Measurements from ENCODE around the gene CCDC107. TPM values are rescaled to one million over a fixed set of nuclear protein-coding genes. Genes with fewer than 3 reads are reported as not detected.
A peak's percentile ranks its signal among the peaks of the same experiment; 100 is the strongest.

CCDC107 gene
- total and polyA plus RNA-seq, 2 of the 13 experiments (the other 11 are each of a cell fraction or from before 2014, with no cell fraction given), result 7.1 to 15.2 TPM

- TF ChIP-seq ARID3A (IDR thresholded peaks at IDR 0.05; ENCODE audit: low read depth, low read length), result peak; percentile 53; the same call in 1 of the 2 replicates
- TF ChIP-seq FIP1L1 (IDR thresholded peaks at IDR 0.05; ENCODE audit: borderline replicate concordance, insufficient read depth, low read depth, low read length), result no peak
- no peak for TF ChIP-seq ZNF263 (CRISPR knock-in tag; IDR thresholded peaks at IDR 0.05)
- no peak for TF ChIP-seq FUBP1 (CRISPR knock-in tag; IDR thresholded peaks at IDR 0.05; ENCODE audit: borderline replicate concordance)
- TF ChIP-seq GPN1 (CRISPR knock-in tag; IDR thresholded peaks at IDR 0.05; ENCODE audit: borderline replicate concordance), result no peak
- no peak for TF ChIP-seq TBP (CRISPR knock-in tag; IDR thresholded peaks at IDR 0.05)
- TF ChIP-seq ZNF317 (CRISPR knock-in tag; IDR thresholded peaks at IDR 0.05), result 0 out of 2 replicates have a peak, but pooled peaks have one; percentile 21
- TF ChIP-seq ZNF207 (IDR thresholded peaks at IDR 0.05; ENCODE audit: borderline replicate concordance), result no peak
- no peak for TF ChIP-seq RERE (CRISPR knock-in tag; IDR thresholded peaks at IDR 0.05; ENCODE audit: low read depth)
- TF ChIP-seq TP53 (CRISPR knock-in tag; conservative IDR thresholded peaks at IDR 0.05), result no peak
- TF ChIP-seq ZBTB3 (CRISPR knock-in tag; IDR thresholded peaks at IDR 0.05; ENCODE audit: borderline replicate concordance, low read depth), result no peak
- no peak for TF ChIP-seq ZNF883 (CRISPR knock-in tag; IDR thresholded peaks at IDR 0.05; ENCODE audit: not compliant biosample characterization)
- no peak for TF ChIP-seq FLYWCH1 (CRISPR knock-in tag; IDR thresholded peaks at IDR 0.05)
- no peak for TF ChIP-seq TFE3 (CRISPR knock-in tag; IDR thresholded peaks at IDR 0.05)
- no peak for TF ChIP-seq NR2F6 (IDR thresholded peaks at IDR 0.05)
- no peak for TF ChIP-seq NR2F6 (CRISPR knock-in tag; IDR thresholded peaks at IDR 0.05)
- TF ChIP-seq DPF2 (CRISPR knock-in tag; IDR thresholded peaks at IDR 0.05; ENCODE audit: borderline replicate concordance, low read depth), result peak; percentile 60; the same call in 1 of the 2 replicates
- TF ChIP-seq SUZ12 (IDR thresholded peaks at IDR 0.05; ENCODE audit: low read depth, low read length), result no peak
These were observed 5.9 kb upstream of the CCDC107 start (continued) for GRCh38 chr9:35651956-35652828.
